Right cardiac atrium (tissue), 5 donors: ENCODE results near the gene MEG3. TPM values are rescaled to one million over a fixed set of nuclear protein-coding genes. Genes with fewer than 3 reads are reported as not detected.

Source experiments
- ATAC-seq, 2 donors: fragments of 200-7000 bp; cut with Tn5 transposase; one replicate each; pipeline versions ENCODE4 v1.8.0 to v1.9.1; 2020; ENCODE audit warnings: moderate library complexity in 2 of 2, mild to moderate bottlenecking in 1 of 2
- DNase-seq, 3 donors: peaks; one replicate each; pipeline ENCODE4 v3.0.0-alpha.2; 2020
- H3K27ac ChIP-seq: one replicate; pipeline ENCODE4 v1.5.1; 2013; ENCODE audit warnings: mild to moderate bottlenecking, low read length, control low read depth, moderate library complexity
- H3K27me3 ChIP-seq: one replicate; pipeline ENCODE4 v1.6.1; 2013; ENCODE audit not compliant: control insufficient read depth, insufficient read depth
- H3K4me1 ChIP-seq: one replicate; pipeline ENCODE4 v1.6.1; 2013; ENCODE audit warnings: low read length; ENCODE audit not compliant: control insufficient read depth, insufficient read depth
- H3K4me3 ChIP-seq: one replicate; pipeline ENCODE4 v1.5.1; 2013; ENCODE audit warnings: low read length, control low read depth
- H3K9me3 ChIP-seq: one replicate; pipeline ENCODE4 v1.6.1; 2013; ENCODE audit warnings: low read length; ENCODE audit not compliant: control insufficient read depth
- WGBS: extraction: QIAGEN DNeasy Blood & Tissue Kit; methylation state at CpG from one replicate; pipeline ENCODE4 v1.1.7; 2013; 5-methylcytosine and 5-hydroxymethylcytosine counted together
- intact Hi-C, 4 donors: fragments of 100-400 bp; cut with DNase I; formaldehyde crosslinking; loops; one replicate each; pipeline versions ENCODE4 v1.11.0 to v1.14.0; 2022 to 2023
- polyA plus RNA-seq: library from polyadenylated mRNA; stranded (reverse); fragments of 200-250 nt; gene quantifications from one replicate; pipeline ENCODE4 v1.2.3, GENCODE V29; 2013
- total RNA-seq, 4 donors: library from RNA; stranded (reverse); fragmentation: NEBNext Ultra II Directional; extraction: Animal tissue kit (Norgen Biotek cat#: 25700); gene quantifications; one replicate each; pipeline ENCODE4 v1.2.1, GENCODE V29; 2021
- donor health status: healthy with polysubstance abuse.
- donor health status: DM: no; HTN: yes; CAD: no.
- donor health status: DM: no; HTN: no; CAD: no.
- donor health status: DM: no; HTN: yes; CAD: no; lungs with severe emphysema.
- donor health status: DM: yes; HTN: yes; CAD: no.

Gene MEG3
- total and polyA plus RNA-seq, 5 donors: 10.4 to 35.3 (median 25.7) TPM

DNA sequence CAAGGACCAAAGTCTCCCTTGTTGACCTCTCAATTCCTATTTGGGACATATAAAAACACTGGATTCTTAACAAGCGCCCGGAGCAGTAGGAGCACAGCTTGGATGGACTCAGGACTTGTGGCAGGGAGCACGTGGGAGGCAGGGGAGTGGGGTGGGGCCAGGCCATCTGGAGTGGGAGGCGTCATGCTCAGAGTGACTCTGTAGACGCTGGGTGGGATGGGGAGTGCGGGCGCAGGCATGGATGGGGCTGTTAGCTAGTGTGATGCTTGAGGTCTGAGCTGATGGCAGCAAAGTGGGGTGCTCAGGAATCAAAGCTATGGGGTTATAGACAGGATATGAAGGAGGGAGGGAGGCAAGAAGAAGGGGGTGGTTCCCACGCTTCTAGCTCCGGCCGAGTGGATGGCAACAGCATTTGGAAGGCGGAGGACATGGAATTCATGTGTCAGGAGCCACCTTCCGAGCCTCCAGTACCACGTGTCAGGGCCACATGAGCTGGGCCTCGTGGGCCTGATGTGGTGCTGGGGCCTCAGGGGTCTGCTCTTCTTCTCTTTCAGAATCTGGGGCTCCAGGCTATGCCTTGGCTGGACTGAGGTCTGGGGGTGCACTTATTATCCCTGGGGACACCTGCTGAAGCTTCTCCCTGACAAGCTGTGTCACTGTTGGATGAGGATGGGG, 26.2 kb downstream of the MEG3 start:
- 79% methylated on average over 14 of the region's 14 CpGs for WGBS
- no peak overlapping the region for H3K27ac ChIP-seq
- H3K27me3 ChIP-seq: no peaks in the 10 kb centered on the region
- DNase-seq (peak in 1 of 3 donors; percentile 52), ATAC-seq (peak in 1 of 2 donors; percentile 28)
- intact Hi-C loops: no loop called here
- no peak overlapping the region for H3K4me3 ChIP-seq
- H3K9me3 ChIP-seq: no peaks in the 10 kb centered on the region
- H3K4me1 ChIP-seq: no peaks in the 10 kb centered on the region

DNA sequence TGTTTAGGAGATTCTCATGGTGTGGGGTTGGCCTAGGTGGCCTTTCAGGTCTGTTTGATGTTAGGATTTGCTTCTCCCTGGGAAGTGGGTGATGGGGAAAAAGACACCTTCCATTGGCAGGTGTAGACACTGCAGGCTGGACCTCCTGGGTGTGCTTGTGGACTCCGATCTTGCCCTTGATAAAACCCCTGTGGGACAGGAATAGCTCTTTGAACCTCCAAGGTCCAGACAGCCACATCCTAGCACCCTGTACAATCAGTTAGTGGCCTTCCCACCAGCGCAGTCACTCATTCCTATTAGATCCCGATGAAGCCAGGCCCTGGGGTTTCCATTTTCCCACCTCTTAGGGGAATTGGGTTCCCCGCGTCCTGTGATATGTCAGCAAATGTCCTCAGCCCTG, 28.5 kb downstream of the MEG3 start:
- Histone ChIP-seq H3K9me3 (no peaks in the 10 kb centered on the region), H3K4me3 (no peak overlapping the region), H3K4me1 (no peaks in the 10 kb centered on the region), H3K27ac (no peak overlapping the region), H3K27me3 (no peaks in the 10 kb centered on the region)
- 93% methylated on average over 5 of the region's 5 CpGs for WGBS
- intact Hi-C loops: no loop called here
- DNase-seq (peak in 1 of 3 donors; percentile 20), ATAC-seq (no peak)

DNA sequence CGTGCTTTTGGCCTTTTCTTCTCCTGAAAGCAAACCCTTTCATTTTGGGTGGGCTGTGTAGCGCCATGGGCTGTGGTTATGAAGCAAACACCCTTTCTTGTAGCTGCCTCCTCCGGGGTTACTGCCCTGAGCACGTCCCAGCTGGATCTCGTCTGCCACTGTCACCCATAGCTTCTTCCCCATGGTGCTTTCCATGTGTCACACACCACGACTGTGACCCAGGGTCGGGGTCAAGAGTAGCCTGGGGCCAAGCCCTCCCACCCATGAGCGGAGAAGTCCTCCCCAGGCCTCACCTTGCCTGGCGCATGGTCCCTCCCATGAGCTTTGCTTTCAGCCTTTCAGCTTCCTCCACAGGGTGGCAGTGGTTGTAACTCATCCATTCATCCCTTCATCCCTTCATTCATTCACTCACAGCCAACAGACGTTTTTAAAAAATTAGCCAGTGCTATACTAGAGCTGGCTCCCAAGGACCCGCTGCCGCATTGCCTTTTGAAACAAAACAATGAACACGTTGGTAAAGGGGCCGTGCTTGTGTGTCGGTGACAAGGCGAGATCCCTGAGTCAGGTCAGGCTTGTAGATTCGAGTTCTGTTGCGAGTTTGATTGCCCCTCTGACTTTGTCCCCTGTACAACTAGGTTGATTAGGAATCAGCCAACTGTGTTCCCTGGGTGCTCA, 29.5 kb downstream of the MEG3 start:
- H3K27me3 ChIP-seq: no peaks in the 10 kb centered on the region
- WGBS: 79% methylated on average over 18 of the region's 18 CpGs
- intact Hi-C loops: no loop called here
- H3K4me1 ChIP-seq: no peaks in the 10 kb centered on the region
- no peak for ATAC-seq
- no peak overlapping the region for H3K27ac ChIP-seq
- no peak overlapping the region for H3K4me3 ChIP-seq
- H3K9me3 ChIP-seq: no peaks in the 10 kb centered on the region
- peak in 2 of 3 donors; percentile 8 to 13 for DNase-seq

DNA sequence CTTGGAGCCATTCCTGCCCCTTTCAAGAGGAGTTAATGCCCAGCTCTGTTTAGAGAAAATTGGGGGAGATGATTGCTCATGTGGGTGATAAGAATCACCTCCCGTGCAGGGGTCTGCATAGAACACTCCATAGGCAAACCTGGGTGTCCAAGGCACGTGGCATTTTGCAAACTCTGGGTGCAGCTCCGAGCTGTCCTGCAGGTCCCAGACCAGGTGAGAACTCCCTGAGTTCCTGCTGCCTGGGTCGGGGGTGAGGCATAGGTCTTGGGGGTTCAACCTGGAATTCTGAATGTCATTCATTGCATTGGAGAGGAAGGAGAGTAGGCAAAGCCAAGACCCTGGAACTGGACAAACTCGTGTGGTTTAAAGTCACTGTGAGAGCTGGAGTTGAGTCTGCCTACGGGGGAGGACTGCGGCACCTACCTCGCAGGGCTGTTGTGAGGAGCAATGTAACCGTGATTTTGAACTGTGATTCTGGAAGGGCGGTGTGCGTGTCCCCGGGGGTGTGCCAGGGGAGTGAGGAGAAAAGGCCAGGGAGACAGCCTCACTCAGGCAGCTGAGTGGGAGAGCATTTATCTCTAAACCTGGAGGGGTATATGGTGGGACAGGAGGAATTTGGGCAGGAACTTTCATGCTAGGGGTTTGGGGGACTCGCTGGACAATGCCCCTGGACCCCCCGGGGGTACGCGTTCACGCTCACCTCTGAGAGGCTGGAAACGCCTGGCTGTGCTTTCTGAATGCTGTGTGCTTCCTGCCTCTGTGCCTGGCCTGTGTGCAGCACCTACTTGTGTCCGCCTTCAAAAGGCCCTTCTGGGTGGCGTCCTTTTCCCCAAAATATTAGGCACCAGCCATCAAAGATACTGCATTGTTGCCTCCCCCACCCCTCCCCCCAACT, 30.4 kb downstream of the MEG3 start:
- intact Hi-C loops: no loop called here
- ATAC-seq: no peak
- no peaks in the 10 kb centered on the region for H3K27me3 ChIP-seq

DNA sequence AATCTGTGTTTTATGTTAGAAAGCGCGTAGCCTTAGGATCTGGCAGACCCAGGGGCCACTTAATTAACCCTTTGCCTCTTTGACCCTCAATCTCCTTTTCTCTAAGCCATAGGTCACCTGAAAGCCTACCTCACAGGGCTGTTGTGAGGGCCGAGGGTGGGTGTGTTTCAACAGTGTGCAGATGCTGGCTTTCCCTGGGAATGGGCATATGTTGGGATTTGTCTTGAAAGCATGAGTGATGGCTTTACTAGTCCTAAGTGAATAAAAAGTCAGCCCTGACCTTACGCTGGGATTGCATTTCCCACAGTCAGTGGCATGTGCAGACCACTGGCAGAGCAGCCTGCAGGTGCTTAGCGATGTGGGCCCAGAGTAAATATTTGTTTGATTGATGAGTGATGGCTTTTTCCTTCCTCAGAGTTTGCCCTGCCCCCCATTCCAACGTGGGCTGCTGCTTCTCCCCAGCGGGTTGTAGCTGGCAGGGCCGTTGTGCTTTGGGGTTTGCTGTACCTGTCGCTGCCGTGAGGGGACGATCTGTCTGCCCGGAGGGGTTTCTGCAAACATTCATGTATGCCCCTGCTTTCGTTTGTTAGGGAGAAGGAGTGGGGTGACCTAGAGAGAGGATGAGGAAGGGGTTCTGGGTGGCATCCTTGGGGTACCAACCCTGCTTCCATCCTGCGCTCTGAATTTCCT, 31.5 kb downstream of the MEG3 start:
- H3K27me3 ChIP-seq: no peaks in the 10 kb centered on the region

More for the DNA sequence above, 30.4 kb downstream of the MEG3 start:
- Histone ChIP-seq H3K4me1 (no peaks in the 10 kb centered on the region), H3K4me3 (no peak overlapping the region), H3K27ac (no peak overlapping the region), H3K9me3 (no peaks in the 10 kb centered on the region)
- WGBS: 83% methylated on average over 20 of the region's 20 CpGs
- peak; percentile 3 to 30 (median 24) for DNase-seq

DNA sequence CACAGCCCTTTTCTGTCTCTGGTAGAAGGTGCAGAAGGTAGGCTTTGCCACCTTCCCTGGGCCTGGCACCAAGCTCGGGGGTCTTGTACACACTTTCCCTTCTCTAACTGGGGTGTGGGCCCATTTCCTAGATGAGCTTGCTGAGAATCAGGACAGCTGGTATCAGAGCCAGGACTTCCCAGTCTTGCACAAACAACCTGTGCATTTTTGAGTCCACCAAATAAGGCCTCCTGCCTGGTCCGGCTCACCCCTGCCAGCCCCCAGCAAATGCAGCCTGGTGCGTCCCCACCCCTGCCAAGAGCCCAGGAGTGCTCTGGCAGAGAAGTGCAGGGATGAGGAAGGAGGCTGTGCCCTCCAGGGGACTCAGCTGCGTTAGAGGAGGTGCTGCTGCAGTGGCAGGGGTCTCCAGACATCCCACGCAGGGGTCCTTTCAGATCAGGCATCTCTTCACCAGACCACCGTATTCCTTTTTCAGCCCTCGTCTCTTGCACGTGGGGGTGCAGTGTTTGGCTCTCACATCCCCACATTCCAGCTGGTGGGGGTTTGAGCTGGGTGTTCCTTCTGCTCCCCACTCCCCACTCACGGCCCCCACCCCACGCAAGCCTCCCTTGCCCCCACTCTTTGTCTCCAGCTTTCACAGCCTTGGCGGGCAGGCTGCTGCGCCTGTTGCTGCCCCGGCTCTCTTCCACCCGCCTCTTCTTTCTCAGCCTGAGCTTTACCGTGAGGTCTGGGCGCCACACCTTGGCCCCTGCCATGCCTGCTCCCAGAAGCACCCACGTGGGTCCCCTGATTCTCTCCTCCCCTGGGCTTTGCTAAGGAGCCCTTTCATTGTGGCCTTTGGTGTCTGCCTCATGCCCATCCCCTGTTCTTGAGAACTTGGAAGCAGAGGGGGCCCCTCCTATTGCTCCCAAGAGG, 32.3 kb downstream of the MEG3 start:
- 75% methylated on average over 17 of the region's 17 CpGs for WGBS
- Histone ChIP-seq H3K4me3 (no peak overlapping the region), H3K4me1 (no peaks in the 10 kb centered on the region), H3K27ac (no peak overlapping the region), H3K9me3 (no peaks in the 10 kb centered on the region), H3K27me3 (no peaks in the 10 kb centered on the region)
- ATAC-seq (no peak), DNase-seq (peak; percentile 8 to 35 (median 20))
- intact Hi-C loops: no loop called here

More for the DNA sequence above, 31.5 kb downstream of the MEG3 start:
- DNase-seq: peak in 1 of 3 donors; percentile 10
- WGBS: 73% methylated on average over 14 of the region's 14 CpGs
- intact Hi-C loops: no loop called here
- Histone ChIP-seq H3K9me3 (no peaks in the 10 kb centered on the region), H3K27ac (no peak overlapping the region), H3K4me1 (no peaks in the 10 kb centered on the region), H3K4me3 (no peak overlapping the region)
- ATAC-seq: no peak

DNA sequence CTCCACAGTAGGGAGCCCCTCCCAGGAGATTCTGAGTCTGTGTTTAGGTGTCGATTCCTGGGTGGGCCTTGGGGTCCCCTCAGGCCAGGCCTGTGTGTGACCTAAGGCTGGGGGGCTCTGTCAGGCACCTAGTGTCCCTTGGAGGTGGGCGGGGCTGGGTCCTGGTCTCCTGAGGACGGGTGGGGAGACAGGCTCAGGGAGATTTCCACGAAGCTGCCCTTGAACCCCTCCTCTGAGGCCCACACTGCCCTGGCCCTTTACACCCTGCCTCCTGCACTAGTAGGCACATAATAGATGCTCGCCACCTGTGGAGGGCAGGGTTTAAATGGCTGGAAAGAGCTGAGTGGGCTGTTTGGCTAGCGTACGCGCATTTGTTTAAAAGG, 32.9 kb downstream of the MEG3 start:
- Histone ChIP-seq H3K27me3 (no peaks in the 10 kb centered on the region), H3K9me3 (no peaks in the 10 kb centered on the region), H3K4me1 (no peaks in the 10 kb centered on the region), H3K4me3 (no peak overlapping the region), H3K27ac (no peak overlapping the region)
- intact Hi-C loops: no loop called here
- 75% methylated on average over 8 of the region's 8 CpGs for WGBS
- DNase-seq: peak; percentile 9 to 33 (median 19)
- ATAC-seq: no peak

DNA sequence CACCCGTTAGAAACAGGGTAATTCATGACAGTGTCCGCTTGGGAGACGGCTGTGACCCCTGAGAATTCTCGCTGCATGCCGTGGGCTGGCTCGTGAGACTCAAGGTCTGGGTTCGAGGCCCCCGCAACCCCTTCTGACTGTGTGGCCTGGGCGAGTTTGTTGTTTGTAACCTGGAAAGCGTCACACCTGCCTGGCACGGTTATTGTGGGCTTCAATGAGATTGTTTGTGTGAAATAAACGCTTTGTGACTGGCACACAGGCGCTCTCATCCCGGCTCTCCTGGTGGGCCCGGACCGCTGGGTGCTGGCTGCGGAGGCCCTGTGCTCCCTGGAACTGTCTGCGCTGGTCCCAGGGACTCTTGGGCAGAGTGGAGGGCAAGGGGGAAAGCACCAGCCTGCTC, 33.9 kb downstream of the MEG3 start:
- Histone ChIP-seq H3K27me3 (no peaks in the 10 kb centered on the region), H3K4me1 (no peaks in the 10 kb centered on the region), H3K27ac (no peak overlapping the region), H3K4me3 (no peak overlapping the region), H3K9me3 (no peaks in the 10 kb centered on the region)
- ATAC-seq (no peak), DNase-seq (peak; percentile 8 to 31 (median 26))
- 93% methylated on average over 18 of the region's 18 CpGs for WGBS
- intact Hi-C loops: no loop called here

DNA sequence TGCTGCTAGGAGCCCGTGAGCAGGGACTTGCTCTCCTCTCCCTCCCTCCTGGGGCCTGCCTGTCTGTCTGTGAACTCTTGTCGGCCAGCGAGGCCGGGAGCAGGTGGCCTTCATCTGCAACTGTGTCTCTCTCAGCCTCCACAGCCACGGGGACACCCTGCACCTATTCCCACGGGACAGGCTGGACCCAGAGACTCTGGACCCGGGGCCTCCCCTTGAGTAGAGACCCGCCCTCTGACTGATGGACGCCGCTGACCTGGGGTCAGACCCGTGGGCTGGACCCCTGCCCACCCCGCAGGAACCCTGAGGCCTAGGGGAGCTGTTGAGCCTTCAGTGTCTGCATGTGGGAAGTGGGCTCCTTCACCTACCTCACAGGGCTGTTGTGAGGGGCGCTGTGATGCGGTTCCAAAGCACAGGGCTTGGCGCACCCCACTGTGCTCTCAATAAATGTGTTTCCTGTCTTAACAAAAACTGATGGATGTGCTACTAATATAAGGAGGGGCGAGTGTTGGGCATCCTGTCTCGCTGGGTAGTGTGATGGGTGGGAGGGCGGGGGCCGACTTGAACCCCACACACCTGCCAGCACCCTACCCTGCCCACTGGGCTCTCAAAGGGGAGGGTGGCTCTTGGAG, 34.8 kb downstream of the MEG3 start:
- intact Hi-C loops: no loop called here
- no peak overlapping the region for H3K27ac ChIP-seq
- ATAC-seq (no peak), DNase-seq (peak in 2 of 3 donors; percentile 8 to 17)
- H3K9me3 ChIP-seq: no peaks in the 10 kb centered on the region
- 85% methylated on average over 19 of the region's 19 CpGs for WGBS
- no peak overlapping the region for H3K4me3 ChIP-seq
- H3K27me3 ChIP-seq: no peaks in the 10 kb centered on the region
- no peaks in the 10 kb centered on the region for H3K4me1 ChIP-seq
